ENCODE data around the gene ATP2B2. TPM values are rescaled to one million over a fixed set of nuclear protein-coding genes. Genes with fewer than 3 reads are reported as not detected.

The ATP2B2 gene
- total RNA-seq, 4 donors from 2014 or later, result not detected

DNA sequence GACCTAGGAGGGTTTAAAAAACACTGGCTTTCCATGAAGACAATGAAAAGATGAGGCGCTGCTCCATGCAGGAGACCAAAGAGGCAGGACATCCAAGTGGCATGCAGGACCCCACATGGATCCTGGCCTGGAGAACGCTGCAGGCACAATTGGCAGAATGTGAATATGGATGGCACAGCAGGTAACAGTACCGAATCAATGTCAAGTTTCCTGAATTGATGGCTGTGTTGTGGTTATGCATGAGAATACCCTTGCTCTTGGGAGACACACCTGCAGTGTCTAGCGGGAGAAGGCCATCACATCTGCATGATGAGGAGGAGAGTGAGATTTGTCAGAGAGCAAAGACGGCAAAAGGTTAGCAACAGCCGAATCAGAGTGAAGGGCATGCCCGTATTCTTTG lies 110.2 kb downstream of the ATP2B2 start:
- TF ChIP-seq, protein P1, sequence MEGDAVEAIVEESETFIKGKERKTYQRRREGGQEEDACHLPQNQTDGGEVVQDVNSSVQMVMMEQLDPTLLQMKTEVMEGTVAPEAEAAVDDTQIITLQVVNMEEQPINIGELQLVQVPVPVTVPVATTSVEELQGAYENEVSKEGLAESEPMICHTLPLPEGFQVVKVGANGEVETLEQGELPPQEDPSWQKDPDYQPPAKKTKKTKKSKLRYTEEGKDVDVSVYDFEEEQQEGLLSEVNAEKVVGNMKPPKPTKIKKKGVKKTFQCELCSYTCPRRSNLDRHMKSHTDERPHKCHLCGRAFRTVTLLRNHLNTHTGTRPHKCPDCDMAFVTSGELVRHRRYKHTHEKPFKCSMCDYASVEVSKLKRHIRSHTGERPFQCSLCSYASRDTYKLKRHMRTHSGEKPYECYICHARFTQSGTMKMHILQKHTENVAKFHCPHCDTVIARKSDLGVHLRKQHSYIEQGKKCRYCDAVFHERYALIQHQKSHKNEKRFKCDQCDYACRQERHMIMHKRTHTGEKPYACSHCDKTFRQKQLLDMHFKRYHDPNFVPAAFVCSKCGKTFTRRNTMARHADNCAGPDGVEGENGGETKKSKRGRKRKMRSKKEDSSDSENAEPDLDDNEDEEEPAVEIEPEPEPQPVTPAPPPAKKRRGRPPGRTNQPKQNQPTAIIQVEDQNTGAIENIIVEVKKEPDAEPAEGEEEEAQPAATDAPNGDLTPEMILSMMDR (IDR thresholded peaks at IDR 0.05), result no peak
- no peak for TF ChIP-seq POLR2A (IDR thresholded peaks at IDR 0.05)
- TF ChIP-seq POLR2AphosphoS5 (IDR thresholded peaks at IDR 0.05), result no peak
- no peak for TF ChIP-seq EP300 (IDR thresholded peaks at IDR 0.05; ENCODE audit: low read depth)
- no peak overlapping the region for H3K4me3 ChIP-seq
- H3K4me1 ChIP-seq, result no peaks in the 10 kb centered on the region
- no peaks in the 10 kb centered on the region for H3K36me3 ChIP-seq
- intact Hi-C loops (cut with DNase I; ENCODE audit: low total_unique reads), result no loop called here
- H3K9me3 ChIP-seq, result no peaks in the 10 kb centered on the region
- in situ Hi-C loops (cut with MboI; ENCODE audit: low pct_ligation_motif_present in 1 of 4, low pct_unique_long_range_greater_than_20kb in 1 of 4, low sequenced_read_pairs in 3 of 4), result no loop called here
- WGBS, 2 donors (ENCODE audit: low coverage in 1 of 2), result 74% methylated on average over 3 to 7 of the region's 7 CpGs
- no peaks in the 10 kb centered on the region for H3K27me3 ChIP-seq
- no peak overlapping the region for H3K27ac ChIP-seq
- DNase-seq, result no peak

DNA sequence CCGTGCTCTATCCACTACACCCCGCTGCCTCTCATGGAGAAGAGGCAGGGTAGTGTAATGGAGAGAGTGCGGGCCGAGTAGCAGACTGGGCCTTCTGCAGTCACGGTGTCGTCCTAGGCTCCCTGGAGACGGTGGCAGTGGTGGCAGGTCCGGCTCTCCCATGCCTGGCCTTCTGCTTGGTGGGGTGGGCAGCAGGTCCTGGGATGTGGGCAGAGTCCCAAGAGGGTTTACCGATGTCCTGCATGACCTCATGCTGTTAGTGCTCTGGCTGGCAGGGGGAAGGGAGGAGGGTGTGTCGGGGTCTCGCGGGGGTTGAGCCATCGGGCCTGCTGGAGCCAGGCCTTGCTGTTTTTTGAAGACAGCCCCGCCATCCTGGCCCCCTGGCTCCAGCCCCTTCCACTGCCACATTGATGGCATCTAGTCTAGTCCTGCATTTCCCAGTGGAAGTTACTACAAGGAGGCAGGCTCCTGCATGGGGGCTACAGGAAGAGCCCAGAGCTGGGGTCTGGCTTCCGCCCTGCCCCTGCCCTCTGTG lies 110.8 kb downstream of the ATP2B2 start:
- H3K27ac ChIP-seq, result no peak overlapping the region
- no peak for TF ChIP-seq POLR2A (IDR thresholded peaks at IDR 0.05)
- no peak for TF ChIP-seq EP300 (IDR thresholded peaks at IDR 0.05; ENCODE audit: low read depth)
- TF ChIP-seq, protein P1 (IDR thresholded peaks at IDR 0.05), result no peak
- no peak for TF ChIP-seq POLR2AphosphoS5 (IDR thresholded peaks at IDR 0.05)
- intact Hi-C loops (cut with DNase I; ENCODE audit: low total_unique reads), result no loop called here
- H3K36me3 ChIP-seq, result no peaks in the 10 kb centered on the region
- no peaks in the 10 kb centered on the region for H3K27me3 ChIP-seq
- no peaks in the 10 kb centered on the region for H3K9me3 ChIP-seq
- in situ Hi-C loops (cut with MboI; ENCODE audit: low pct_ligation_motif_present in 1 of 4, low pct_unique_long_range_greater_than_20kb in 1 of 4, low sequenced_read_pairs in 3 of 4), result no loop called here
- DNase-seq, result no peak
- WGBS, 2 donors (ENCODE audit: low coverage in 1 of 2), result 92% methylated on average over 15 of the region's 15 CpGs; no CpG with 5 or more reads in 1 of the 2 donors
- H3K4me1 ChIP-seq, result no peaks in the 10 kb centered on the region
- H3K4me3 ChIP-seq, result no peak overlapping the region

DNA sequence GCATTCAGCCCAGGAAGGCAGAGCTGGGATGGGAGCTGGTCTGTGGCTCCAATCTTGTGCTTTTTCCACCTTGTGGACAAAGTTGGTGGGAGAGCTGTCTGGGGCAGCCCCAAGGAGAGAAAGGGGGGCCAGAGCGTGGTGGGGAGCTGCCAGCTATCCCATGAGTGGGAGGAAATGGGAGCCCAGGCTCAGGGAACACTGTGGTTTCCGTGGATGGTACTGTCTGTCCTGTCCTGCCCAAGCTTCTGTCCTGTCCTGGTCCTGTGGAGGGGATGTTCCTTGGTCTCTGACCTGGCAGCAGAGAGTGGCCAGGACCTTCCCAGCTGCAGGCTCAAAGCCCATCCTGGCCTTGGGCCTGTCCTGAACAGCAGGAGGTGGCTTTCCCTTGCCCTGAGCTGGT lies 111.9 kb downstream of the ATP2B2 start:
- TF ChIP-seq EP300 (IDR thresholded peaks at IDR 0.05; ENCODE audit: low read depth), result no peak
- TF ChIP-seq, protein P1 (IDR thresholded peaks at IDR 0.05), result no peak
- no peak for TF ChIP-seq POLR2A (IDR thresholded peaks at IDR 0.05)
- TF ChIP-seq POLR2AphosphoS5 (IDR thresholded peaks at IDR 0.05), result no peak
- WGBS, 2 donors (ENCODE audit: low coverage in 1 of 2), result 61% methylated on average over 2 of the region's 2 CpGs; no CpG with 5 or more reads in 1 of the 2 donors
- Histone ChIP-seq H3K9me3 (no peaks in the 10 kb centered on the region), H3K4me1 (no peaks in the 10 kb centered on the region), H3K27me3 (no peaks in the 10 kb centered on the region), H3K4me3 (no peak overlapping the region), H3K27ac (no peak overlapping the region), H3K36me3 (no peaks in the 10 kb centered on the region)
- in situ Hi-C loops (cut with MboI; ENCODE audit: low pct_ligation_motif_present in 1 of 4, low pct_unique_long_range_greater_than_20kb in 1 of 4, low sequenced_read_pairs in 3 of 4), result no loop called here
- no peak for DNase-seq
- intact Hi-C loops (cut with DNase I; ENCODE audit: low total_unique reads), result no loop called here

DNA sequence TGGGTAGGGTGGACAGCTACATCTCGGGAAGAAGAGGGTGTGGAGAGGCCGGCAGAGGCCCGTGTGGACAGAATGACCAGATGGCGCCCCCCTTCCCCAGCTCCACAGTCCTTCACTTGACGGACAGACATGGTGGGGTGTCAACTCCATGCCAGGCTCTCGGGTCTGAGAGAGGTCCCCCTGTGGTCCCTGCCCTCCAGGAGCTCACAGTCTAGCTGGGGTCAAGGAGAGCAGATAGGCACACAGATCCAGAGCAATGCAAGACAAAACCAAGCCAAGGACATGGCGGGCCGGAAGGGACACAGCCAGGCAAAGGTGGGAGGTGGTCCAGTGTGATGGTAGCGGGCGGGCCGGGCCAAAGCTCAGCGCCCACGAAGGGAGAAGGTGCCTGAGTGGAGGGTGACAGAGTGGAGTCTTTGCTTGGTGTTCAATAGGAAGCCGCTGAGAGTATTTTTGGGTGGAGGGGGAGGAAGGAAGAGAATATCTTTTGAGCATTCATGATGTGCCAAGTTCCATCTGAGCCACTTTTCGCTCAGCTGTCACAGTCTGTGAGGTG lies 112.4 kb downstream of the ATP2B2 start:
- no peak for DNase-seq
- in situ Hi-C loops (cut with MboI; ENCODE audit: low pct_ligation_motif_present in 1 of 4, low pct_unique_long_range_greater_than_20kb in 1 of 4, low sequenced_read_pairs in 3 of 4), result no loop called here
- H3K36me3 ChIP-seq, result no peaks in the 10 kb centered on the region
- H3K4me1 ChIP-seq, result no peaks in the 10 kb centered on the region
- H3K27ac ChIP-seq, result no peak overlapping the region
- 86% methylated on average over 7 to 15 of the region's 15 CpGs for WGBS, 2 donors (ENCODE audit: low coverage in 1 of 2)
- intact Hi-C loops (cut with DNase I; ENCODE audit: low total_unique reads), result no loop called here
- no peaks in the 10 kb centered on the region for H3K27me3 ChIP-seq
- H3K4me3 ChIP-seq, result no peak overlapping the region
- H3K9me3 ChIP-seq, result no peaks in the 10 kb centered on the region
- TF ChIP-seq, protein P1 (IDR thresholded peaks at IDR 0.05), result no peak
- no peak for TF ChIP-seq POLR2A (IDR thresholded peaks at IDR 0.05)
- TF ChIP-seq POLR2AphosphoS5 (IDR thresholded peaks at IDR 0.05), result no peak

Measured in transverse colon (tissue), 4 donors.